HCT116 (cell line): ENCODE data around the gene TSPAN33. TPM values are rescaled to one million over a fixed set of nuclear protein-coding genes. Genes with fewer than 3 reads are reported as not detected.

Experiments used
- ATAC-seq: fragments of 200-7000 bp; cut with Tn5 transposase; 2 replicates; pipeline ENCODE4 v1.9.1; 2020; ENCODE audit warnings: mild to moderate bottlenecking, moderate library complexity
- BruUV-seq: library from RNA; stranded (reverse); fragments of 400-500 nt; replicated peaks from 2 replicates; lab custom pipeline; 2021; lab: Mats Ljungman, UMichigan
- CTCF ChIA-PET: fragments of 300-600 bp; sonication (Branson Sonifier 250); formaldehyde crosslinking; loops from one replicate; lab custom pipeline; 2021; ENCODE audit warnings: antibody characterized with exemption; lab: Charles Lee
- POLR2A ChIA-PET: fragments of 300-600, 350-600 bp; sonication (Branson Sonifier 250); formaldehyde crosslinking; loops from one replicate; lab custom pipeline; 2021; ENCODE audit warnings: antibody characterized with exemption; lab: Charles Lee
- RAD21 ChIA-PET, 2 experiments: fragments of 300-600 bp; sonication (Branson Sonifier 250); formaldehyde crosslinking; loops; one replicate each; lab custom pipeline; 2023; ENCODE audit warnings: low total read pairs in 2 of 2; ENCODE audit not compliant: uncharacterized antibody in 2 of 2, unreplicated experiment in 2 of 2, low non-redundant PET in 1 of 2; lab: Charles Lee
- DNase-seq: peaks from one replicate; pipeline ENCODE4 v3.0.0-alpha.2; 2010; ENCODE audit warnings: low read depth, low spot score
- H2AFZ ChIP-seq: fragments of 200-600 bp; shearing (Covaris generic), sonication (generic); 2 replicates; pipeline ENCODE4 v1.6.1; 2017; ENCODE audit warnings: low read depth, mixed run types, mixed read lengths, antibody characterized with exemption, low read length; ENCODE audit not compliant: poor library complexity, severe bottlenecking
- H3K27ac ChIP-seq: 2 replicates; pipeline ENCODE4 v1.5.1; 2012; ENCODE audit warnings: low read depth, low read length
- H3K27me3 ChIP-seq: fragments of 200-600 bp; sonication (generic); 2 replicates; pipeline ENCODE4 v1.6.1; 2016; ENCODE audit warnings: mixed run types, low read length, mixed read lengths; ENCODE audit not compliant: insufficient read depth
- H3K36me3 ChIP-seq, 2 experiments: fragments of 200-500 bp in 1 of 2; fragments of 200-600 bp in 1 of 2; sonication (Bioruptor generic) in 1 of 2; sonication (generic) in 1 of 2; 2 replicates each; pipeline versions ENCODE4 v1.5.1 to v1.6.1; 2014 to 2016; ENCODE audit warnings: low read length in 2 of 2, inconsistent platforms in 1 of 2, mixed read lengths in 1 of 2, mixed run types in 1 of 2; ENCODE audit not compliant: insufficient read depth in 2 of 2, control insufficient read depth in 1 of 2
- H3K4me1 ChIP-seq, 2 experiments: fragments of 200-600 bp in 1 of 2; sonication (generic) in 1 of 2; 2 replicates each; pipeline versions ENCODE4 v1.5.1 to v1.6.1; 2012 to 2017; ENCODE audit warnings: low read length in 2 of 2, inconsistent platforms in 1 of 2, mild to moderate bottlenecking in 1 of 2, mixed read lengths in 1 of 2, mixed run types in 1 of 2, moderate library complexity in 1 of 2; ENCODE audit not compliant: insufficient read depth in 2 of 2, control insufficient read depth in 1 of 2
- H3K4me2 ChIP-seq: fragments of 200-600 bp; sonication (generic); 2 replicates; pipeline ENCODE4 v1.6.1; 2017; ENCODE audit warnings: mixed run types, low read length, mixed read lengths
- H3K4me3 ChIP-seq, 2 experiments: fragments of 200-600 bp in 1 of 2; sonication (generic) in 1 of 2; replicated peaks in 1 of 2; 2 replicates each; pipeline ENCODE4 v1.5.1; 2011 to 2016; ENCODE audit warnings: low read length in 2 of 2, control low read depth in 1 of 2, low read depth in 1 of 2, mild to moderate bottlenecking in 1 of 2, mixed read lengths in 1 of 2, mixed run types in 1 of 2
- H3K79me2 ChIP-seq: fragments of 200-600 bp; sonication (generic); 2 replicates; pipeline ENCODE4 v1.6.1; 2017; ENCODE audit warnings: mild to moderate bottlenecking, mixed run types, low read length, moderate library complexity, mixed read lengths; ENCODE audit not compliant: insufficient read depth
- H3K9ac ChIP-seq: fragments of 200-600 bp; sonication (generic); 2 replicates; pipeline ENCODE4 v1.6.1; 2016; ENCODE audit warnings: low read length, mixed read lengths
- H3K9me2 ChIP-seq: fragments of 200-600 bp; sonication (generic), shearing (Covaris generic); 2 replicates; pipeline ENCODE4 v1.6.1; 2017; ENCODE audit warnings: mixed run types, mild to moderate bottlenecking, moderate library complexity; ENCODE audit not compliant: insufficient read depth
- H3K9me3 ChIP-seq, 2 experiments: fragments of 200-500 bp in 1 of 2; fragments of 200-600 bp in 1 of 2; sonication (Bioruptor generic) in 1 of 2; sonication (generic) in 1 of 2; 2 replicates each; pipeline ENCODE4 v1.6.1; 2014 to 2017; ENCODE audit warnings: low read length in 2 of 2, mixed read lengths in 2 of 2, inconsistent platforms in 1 of 2, low read depth in 1 of 2, mild to moderate bottlenecking in 1 of 2, mixed run types in 1 of 2, moderate library complexity in 1 of 2; ENCODE audit not compliant: control insufficient read depth in 1 of 2, insufficient read depth in 1 of 2
- H4K20me1 ChIP-seq: fragments of 200-600 bp; sonication (generic), shearing (Covaris generic); 2 replicates; pipeline ENCODE4 v1.6.1; 2017; ENCODE audit warnings: mixed run types, mild to moderate bottlenecking, moderate library complexity; ENCODE audit not compliant: insufficient read depth
- ATF3 ChIP-seq: IDR thresholded peaks from 2 replicates; pipeline ENCODE4 v1.6.1; 2012
- CBX3 ChIP-seq: IDR thresholded peaks from 2 replicates; pipeline ENCODE4 v1.6.1; 2012; ENCODE audit warnings: low read depth
- CEBPB ChIP-seq: IDR thresholded peaks from 2 replicates; pipeline ENCODE4 v1.6.1; 2012; ENCODE audit warnings: low read depth
- CTCF ChIP-seq, 3 experiments: fragments of 200-600 bp in 1 of 3; sonication (generic) in 1 of 3; IDR thresholded peaks in 2 of 3; conservative IDR thresholded peaks in 1 of 3; 2 replicates each; pipeline ENCODE4 v1.5.1; 2012 to 2017; ENCODE audit warnings: low read depth in 2 of 3, low read length in 2 of 3, antibody characterized with exemption in 1 of 3, borderline replicate concordance in 1 of 3, control low read depth in 1 of 3, mild to moderate bottlenecking in 1 of 3, mixed read lengths in 1 of 3, mixed run types in 1 of 3, moderate library complexity in 1 of 3; ENCODE audit not compliant: insufficient read depth in 1 of 3
- POLR2AphosphoS5 ChIP-seq: IDR thresholded peaks from 2 replicates; pipeline ENCODE4 v1.6.1; 2011; ENCODE audit warnings: mild to moderate bottlenecking, low read depth, low read length, moderate library complexity
- SIN3A ChIP-seq: IDR thresholded peaks from 2 replicates; pipeline ENCODE4 v1.6.1; 2012; ENCODE audit warnings: low read depth
- SRF ChIP-seq: IDR thresholded peaks from 2 replicates; pipeline ENCODE4 v1.6.1; 2012; ENCODE audit warnings: low read depth
- YY1 ChIP-seq: IDR thresholded peaks from 2 replicates; pipeline ENCODE4 v1.6.1; 2011; ENCODE audit warnings: low read length, low read depth, moderate library complexity, mild to moderate bottlenecking; ENCODE audit not compliant: insufficient replicate concordance; ENCODE audit errors: extremely low read depth
- intact Hi-C: fragments of 100-400 bp; cut with micrococcal nuclease; formaldehyde crosslinking; loops from 2 replicates; pipeline ENCODE4 v1.10.0; 2022
- total RNA-seq: library from RNA; stranded (reverse); gene quantifications from one replicate; pipeline ENCODE4 v1.2.1, GENCODE V29; 2021; ENCODE audit not compliant: unreplicated experiment

TSPAN33 gene
- total RNA-seq, 1 experiment from 2014 or later = 22.2 TPM

GRCh38 chr7:129146237-129146979 lies 1.9 kb downstream of the TSPAN33 start:
- ATAC-seq (no peak), DNase-seq (no peak)
- Histone ChIP-seq H4K20me1 (no peaks in the 10 kb centered on the region), H3K9me2 (no peaks in the 10 kb centered on the region), H3K9ac (no peak overlapping the region), H3K9me3 (no peaks in the 10 kb centered on the region), H3K79me2 (no peaks in the 10 kb centered on the region), H3K36me3 (no peaks in the 10 kb centered on the region), H3K4me2 (no peak overlapping the region), H2AFZ (no peak overlapping the region), H3K4me1 (peaks cover 0 to 13% of the 10 kb centered on the region in 2 experiments; a peak in 2 of 4 replicates), H3K27ac (no peak overlapping the region), H3K4me3 (no peak overlapping the region), H3K27me3 (no peaks in the 10 kb centered on the region)
- no peak for TF ChIP-seq ATF3
- no peak for TF ChIP-seq SIN3A
- TF ChIP-seq CTCF (IDR thresholded peaks at IDR 0.05 in 2 of 3, conservative IDR thresholded peaks at IDR 0.05 in 1 of 3; ENCODE audit: borderline replicate concordance in 1 of 3, insufficient read depth in 1 of 3, low read depth in 2 of 3, low read length in 2 of 3) = no peak
- TF ChIP-seq CBX3 = no peak
- TF ChIP-seq POLR2AphosphoS5 = no peak
- no peak for TF ChIP-seq CEBPB
- no peak for TF ChIP-seq SRF
- no peak for TF ChIP-seq YY1
- BruUV-seq = no TSS peak
- ChIA-PET RAD21 (no interaction called here), CTCF (interaction anchor here (1.3 kb wide), 1 partner anchor 17 kb away, joined by 5 read pairs; no protein-coding TSS in a partner anchor), POLR2A (no interaction called here)
- intact Hi-C loops = no loop called here
